MCF 10A (cell line): ENCODE data around the gene KRTAP13-3. TPM values are rescaled to one million over a fixed set of nuclear protein-coding genes. Genes with fewer than 3 reads are reported as not detected.

ENCODE experiments used
- BruUV-seq: library from RNA; stranded (reverse); fragments of 400-500 nt; replicated peaks from 2 replicates; lab custom pipeline; 2021; lab: Mats Ljungman, UMichigan
- CTCF ChIA-PET: fragments of 300-600 bp; sonication (Branson Sonifier 250); formaldehyde crosslinking; extraction: SDS; loops from one replicate; lab custom pipeline; 2021; ENCODE audit warnings: antibody characterized with exemption, inconsistent platforms; lab: Yijun Ruan, JAX
- POLR2A ChIA-PET: fragments of 300-600, 350-650 bp; sonication (Branson Sonifier 250); formaldehyde crosslinking; extraction: SDS; loops from one replicate; lab custom pipeline; 2020; ENCODE audit warnings: antibody characterized with exemption, inconsistent platforms; lab: Yijun Ruan, JAX
- DNase-seq: peaks from one replicate; pipeline ENCODE4 v3.0.0-alpha.2; 2018; ENCODE audit not compliant: unreplicated experiment
- H3K27ac Mint-ChIP-seq: one replicate; pipeline ENCODE4 v1.8.0; 2022; ENCODE audit warnings: mild to moderate bottlenecking, low read depth, mixed read lengths; ENCODE audit not compliant: unreplicated experiment
- H3K27me3 Mint-ChIP-seq: one replicate; pipeline ENCODE4 v1.8.0; 2022; ENCODE audit warnings: mixed read lengths; ENCODE audit not compliant: insufficient read depth, unreplicated experiment
- H3K36me3 Mint-ChIP-seq: one replicate; pipeline ENCODE4 v1.8.0; 2022; ENCODE audit warnings: mild to moderate bottlenecking, moderate library complexity, mixed read lengths; ENCODE audit not compliant: insufficient read depth, unreplicated experiment
- H3K4me1 Mint-ChIP-seq: one replicate; pipeline ENCODE4 v1.8.0; 2022; ENCODE audit warnings: mixed read lengths; ENCODE audit not compliant: insufficient read depth, unreplicated experiment
- H3K4me3 Mint-ChIP-seq: one replicate; pipeline ENCODE4 v1.8.0; 2022; ENCODE audit warnings: mild to moderate bottlenecking, moderate library complexity, mixed read lengths; ENCODE audit not compliant: unreplicated experiment
- H3K9me3 Mint-ChIP-seq: one replicate; pipeline ENCODE4 v1.8.0; 2022; ENCODE audit warnings: mixed read lengths; ENCODE audit not compliant: unreplicated experiment
- intact Hi-C: fragments of 100-400 bp; cut with micrococcal nuclease; formaldehyde crosslinking; loops from 2 replicates; pipeline ENCODE4 v1.14.1; 2022
- total RNA-seq: library from RNA; stranded (reverse); gene quantifications from 2 replicates; pipeline ENCODE4 v1.2.3, GENCODE V29; 2022
- TF ChIP-seq, protein P1 (sequence below): fragments of 200-600 bp; IDR thresholded peaks from one replicate; pipeline ENCODE4 v1.8.0; 2022; ENCODE audit warnings: antibody characterized with exemption, mild to moderate bottlenecking; ENCODE audit not compliant: unreplicated experiment

The KRTAP13-3 gene
- total RNA-seq, 1 experiment from 2014 or later: not detected

GRCh38 chr21:30415993-30416392, 9.7 kb downstream of the KRTAP13-3 start:
- no peak overlapping the region for H3K27ac Mint-ChIP-seq
- no peak for DNase-seq
- no peaks in the 10 kb centered on the region for H3K36me3 Mint-ChIP-seq
- peaks cover 66% of the 10 kb centered on the region for H3K27me3 Mint-ChIP-seq
- ChIA-PET POLR2A (no interaction called here), CTCF (interaction anchor here (0.5 kb wide), 1 partner anchor 67 kb away, joined by 4 read pairs; no protein-coding TSS in a partner anchor)
- no peaks in the 10 kb centered on the region for H3K4me1 Mint-ChIP-seq
- H3K9me3 Mint-ChIP-seq: no peaks in the 10 kb centered on the region
- no peak overlapping the region for H3K4me3 Mint-ChIP-seq
- intact Hi-C loops: no loop called here
- TF ChIP-seq, protein P1, sequence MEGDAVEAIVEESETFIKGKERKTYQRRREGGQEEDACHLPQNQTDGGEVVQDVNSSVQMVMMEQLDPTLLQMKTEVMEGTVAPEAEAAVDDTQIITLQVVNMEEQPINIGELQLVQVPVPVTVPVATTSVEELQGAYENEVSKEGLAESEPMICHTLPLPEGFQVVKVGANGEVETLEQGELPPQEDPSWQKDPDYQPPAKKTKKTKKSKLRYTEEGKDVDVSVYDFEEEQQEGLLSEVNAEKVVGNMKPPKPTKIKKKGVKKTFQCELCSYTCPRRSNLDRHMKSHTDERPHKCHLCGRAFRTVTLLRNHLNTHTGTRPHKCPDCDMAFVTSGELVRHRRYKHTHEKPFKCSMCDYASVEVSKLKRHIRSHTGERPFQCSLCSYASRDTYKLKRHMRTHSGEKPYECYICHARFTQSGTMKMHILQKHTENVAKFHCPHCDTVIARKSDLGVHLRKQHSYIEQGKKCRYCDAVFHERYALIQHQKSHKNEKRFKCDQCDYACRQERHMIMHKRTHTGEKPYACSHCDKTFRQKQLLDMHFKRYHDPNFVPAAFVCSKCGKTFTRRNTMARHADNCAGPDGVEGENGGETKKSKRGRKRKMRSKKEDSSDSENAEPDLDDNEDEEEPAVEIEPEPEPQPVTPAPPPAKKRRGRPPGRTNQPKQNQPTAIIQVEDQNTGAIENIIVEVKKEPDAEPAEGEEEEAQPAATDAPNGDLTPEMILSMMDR: no peak
- BruUV-seq: no TSS peak

DNA sequence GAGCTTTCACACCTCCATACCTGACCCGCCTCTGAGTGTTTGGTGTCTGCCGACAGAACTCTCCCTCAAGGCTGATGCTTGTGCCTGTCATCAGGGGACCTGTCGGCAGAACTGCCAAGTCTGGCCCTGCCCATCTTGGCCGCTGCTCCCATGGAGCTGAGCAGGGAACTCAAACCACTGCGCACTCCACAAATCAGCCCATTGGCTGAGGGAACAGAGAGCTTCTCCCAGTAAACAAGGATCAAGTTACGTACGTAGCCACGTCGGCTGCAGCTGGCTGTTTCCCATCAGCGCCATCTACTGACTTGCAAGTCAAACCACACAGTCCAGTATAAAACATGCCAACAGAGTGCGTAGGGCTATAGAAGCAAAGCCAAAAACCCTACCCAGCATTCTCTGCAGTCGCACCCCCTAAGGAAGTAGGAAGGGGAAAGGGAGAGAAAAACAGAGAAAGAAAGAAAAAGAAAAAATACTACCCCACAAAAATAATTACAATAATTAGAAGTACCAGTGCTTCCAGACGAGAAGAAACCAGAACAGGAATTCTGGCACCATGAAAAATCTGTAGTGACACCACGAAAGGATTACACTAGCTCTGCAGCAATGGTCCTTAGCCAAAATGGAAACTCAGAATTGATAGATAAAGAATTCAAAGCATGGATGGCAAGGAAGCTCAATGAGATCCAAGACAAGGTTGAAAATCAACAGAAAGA, 16.8 kb downstream of the KRTAP13-3 start:
- ChIA-PET POLR2A (no interaction called here), CTCF (interaction anchor here (0.6 to 1.6 kb wide), 7 partner anchors 10 to 716 kb away, joined by 3 to 9 read pairs (median 3); no protein-coding TSS in a partner anchor)
- peaks cover 7% of the 10 kb centered on the region for H3K4me1 Mint-ChIP-seq
- intact Hi-C loops: loop anchor here (1.0 to 10.0 kb wide), 3 partner anchors 68 to 364 kb away; no protein-coding TSS in a partner anchor
- H3K27ac Mint-ChIP-seq: no peak overlapping the region
- H3K27me3 Mint-ChIP-seq: peaks cover 94% of the 10 kb centered on the region
- TF ChIP-seq, protein P1: peak; percentile 30
- no peaks in the 10 kb centered on the region for H3K9me3 Mint-ChIP-seq
- BruUV-seq: no TSS peak
- no peaks in the 10 kb centered on the region for H3K36me3 Mint-ChIP-seq
- DNase-seq: peak; percentile 91
- H3K4me3 Mint-ChIP-seq: peak overlapping the region; percentile 16

GRCh38 chr21:30395731-30396130, 30.0 kb downstream of the KRTAP13-3 start, which contains the start of gene KRTAP13-1:
Gene KRTAP13-1 (plus strand): TSS chr21:30396031. CDS start chr21:30396087, 56 bp downstream.
- intact Hi-C loops: no loop called here
- Mint-ChIP-seq H3K9me3 (no peaks in the 10 kb centered on the region), H3K36me3 (no peaks in the 10 kb centered on the region), H3K27ac (no peak within 1 kb of the TSS), H3K4me3 (no peak within 1 kb of the TSS), H3K27me3 (peaks cover 94% of the 10 kb centered on the region), H3K4me1 (no peaks in the 10 kb centered on the region)
- ChIA-PET POLR2A (no interaction called here), CTCF (no interaction called here)
- BruUV-seq: no TSS peak
- TF ChIP-seq, protein P1: no peak
- DNase-seq: no peak

- H3K9me3 Mint-ChIP-seq: no peaks in the 10 kb centered on the region
- H3K36me3 Mint-ChIP-seq: no peaks in the 10 kb centered on the region
- intact Hi-C loops: no loop called here
- DNase-seq: no peak
- TF ChIP-seq, protein P1: no peak
- no TSS peak for BruUV-seq
- H3K27ac Mint-ChIP-seq: no peak overlapping the region
- H3K4me3 Mint-ChIP-seq: no peak overlapping the region
- CTCF ChIA-PET: interaction anchor here (0.7 kb wide), 1 partner anchor 327 kb away, joined by 3 read pairs; no protein-coding TSS in a partner anchor
- H3K4me1 Mint-ChIP-seq: no peaks in the 10 kb centered on the region
- POLR2A ChIA-PET: no interaction called here
- peaks cover 95% of the 10 kb centered on the region for H3K27me3 Mint-ChIP-seq
Measured at GRCh38 chr21:30391492-30392025, 34.2 kb downstream of the KRTAP13-3 start.
